ENCODE results near the gene OR1E2.
"Not testable (repeated sequence)": the region's sequence is repeated elsewhere in the genome, so short reads cannot be mapped to it uniquely, and the experiment has no call there.

Gene OR1E2

GRCh38 chr17:3400055-3400454 lies 33.6 kb downstream of the OR1E2 start:
- no peak for TF ChIP-seq CTCF (IDR thresholded peaks at IDR 0.05; ENCODE audit: low read depth, low read length)

DNA sequence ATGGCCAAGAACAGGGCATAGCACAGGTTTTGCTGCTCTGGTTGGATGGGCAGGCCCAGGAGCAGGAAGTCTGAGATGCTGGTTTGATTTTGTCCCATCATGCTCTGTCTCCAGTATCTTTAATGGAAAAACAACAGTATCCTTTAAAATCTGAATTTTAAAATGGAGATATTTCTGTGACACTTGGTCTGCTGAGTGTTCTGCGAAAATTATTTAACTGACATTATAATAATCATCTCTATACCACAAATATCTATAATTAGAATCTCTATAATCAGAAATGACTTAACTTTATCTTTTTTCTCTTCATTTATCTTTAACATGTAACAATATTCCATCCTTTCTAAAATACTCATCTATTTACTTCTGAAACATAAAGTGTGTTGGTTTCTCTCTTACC lies 35.3 kb downstream of the OR1E2 start, which contains the start of gene OR1E1:
Gene OR1E1 (minus strand): TSS at position 101 of the 400 bp plus-strand sequence. CDS start 0 bp downstream, at position 101.
- in situ Hi-C loops (cut with HindIII; ENCODE audit: low sequenced_read_pairs) = no loop called here
- H3K4me3 ChIP-seq (ENCODE audit: low read depth, low read length) = no peak within 1 kb of the TSS
- no peak for TF ChIP-seq CTCF (IDR thresholded peaks at IDR 0.05; ENCODE audit: low read depth, low read length)
- DNase-seq (ENCODE audit: low read depth, low spot score) = no peak

More at GRCh38 chr17:3400055-3400454, 33.6 kb downstream of the OR1E2 start:
- in situ Hi-C loops (cut with HindIII; ENCODE audit: low sequenced_read_pairs) = no loop called here
- no peak for DNase-seq (ENCODE audit: low read depth, low spot score)
- H3K4me3 ChIP-seq (ENCODE audit: low read depth, low read length) = no peak overlapping the region

DNA sequence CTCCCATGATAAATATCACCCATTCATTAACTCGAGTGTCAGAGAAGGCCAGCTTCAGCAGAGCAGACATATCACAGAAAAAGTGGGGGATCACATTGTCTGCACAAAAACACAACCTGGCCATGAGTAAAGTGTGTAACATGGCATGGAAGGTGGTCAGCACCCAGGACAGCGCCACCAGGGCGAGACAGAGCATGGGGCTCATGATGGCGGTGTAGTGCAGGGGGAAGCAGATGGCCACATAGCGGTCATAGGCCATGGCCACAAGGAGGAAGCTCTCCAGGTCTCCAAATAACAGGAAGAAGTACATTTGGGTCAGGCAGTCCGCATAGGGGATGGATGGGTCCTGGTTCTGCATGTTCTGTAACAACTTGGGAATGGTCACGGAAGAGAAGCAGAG lies 35.8 kb downstream of the OR1E2 start:
- H3K4me3 ChIP-seq (ENCODE audit: low read depth, low read length); DNase-seq (ENCODE audit: low read depth, low spot score); in situ Hi-C loops (cut with HindIII; ENCODE audit: low sequenced_read_pairs): not testable (repeated sequence)

DNA sequence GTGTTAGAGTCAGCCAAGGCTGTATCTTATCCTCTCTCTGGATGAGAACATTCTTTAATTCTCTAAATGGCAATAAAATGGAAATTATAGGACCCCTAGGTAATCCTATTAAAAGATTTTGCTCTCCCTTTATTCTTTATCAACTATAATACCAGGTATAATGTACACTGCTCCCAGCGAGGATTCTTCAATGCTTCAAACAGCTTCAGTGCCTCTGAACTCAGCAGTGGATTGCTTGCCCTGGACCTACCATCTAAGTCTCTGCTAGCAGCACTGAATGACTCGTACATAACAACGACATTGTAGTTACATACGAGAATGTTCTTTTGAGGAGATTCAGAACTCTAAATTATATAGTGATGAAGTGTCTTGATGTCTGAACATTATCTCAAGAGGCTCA lies 43.9 kb downstream of the OR1E2 start:
- H3K4me3 ChIP-seq (ENCODE audit: low read depth, low read length) = no peak overlapping the region
- TF ChIP-seq CTCF (IDR thresholded peaks at IDR 0.05; ENCODE audit: low read depth, low read length) = no peak
- in situ Hi-C loops (cut with HindIII; ENCODE audit: low sequenced_read_pairs) = no loop called here
- no peak for DNase-seq (ENCODE audit: low read depth, low spot score)

DNA sequence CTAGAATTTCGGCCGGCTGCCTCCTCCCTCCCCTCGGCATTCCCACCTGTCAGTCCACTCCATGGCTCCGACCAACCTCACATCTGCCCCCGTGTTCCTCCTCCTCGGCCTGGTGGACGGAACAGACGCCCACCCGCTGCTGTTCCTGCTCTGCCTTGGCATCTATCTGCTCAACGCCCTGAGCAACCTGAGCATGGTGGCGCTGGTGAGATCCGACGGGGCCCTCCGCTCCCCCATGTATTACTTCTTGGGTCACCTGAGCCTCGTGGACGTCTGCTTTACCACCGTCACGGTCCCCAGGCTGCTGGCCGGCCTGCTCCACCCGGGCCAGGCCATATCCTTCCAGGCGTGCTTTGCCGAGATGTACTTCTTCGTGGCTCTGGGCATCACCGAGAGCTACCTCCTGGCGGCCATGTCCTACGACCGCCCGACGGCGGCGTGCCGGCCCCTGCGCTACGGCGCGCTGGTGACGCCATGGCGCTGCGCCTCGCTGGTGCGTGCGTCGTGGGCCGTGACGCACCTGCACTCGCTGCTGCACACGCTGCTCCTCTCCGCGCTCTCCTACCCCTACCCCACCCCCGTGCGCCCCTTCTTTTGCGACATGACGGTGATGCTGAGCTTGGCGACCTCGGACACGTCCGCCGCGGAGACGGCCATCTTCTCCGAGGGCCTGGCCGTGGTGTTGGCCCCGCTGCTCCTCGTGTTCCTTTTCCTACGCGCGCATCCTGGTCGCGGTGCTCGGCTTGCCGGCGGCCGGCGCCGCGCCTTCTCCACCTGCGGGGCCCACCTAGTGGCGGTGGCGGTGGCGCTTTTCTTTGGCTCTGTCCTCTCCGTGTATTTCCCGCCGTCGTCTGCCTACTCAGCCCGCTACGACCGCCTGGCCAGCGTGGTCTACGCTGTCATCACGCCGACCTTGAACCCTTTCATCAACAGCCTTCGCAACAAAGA lies 47.5 kb downstream of the OR1E2 start, which contains the start of gene OR3A2:
Gene OR3A2 (minus strand): TSS at position 440 of the 948 bp plus-strand sequence.
- TF ChIP-seq CTCF (IDR thresholded peaks at IDR 0.05; ENCODE audit: low read depth, low read length) = no peak
- DNase-seq (ENCODE audit: low read depth, low spot score) = no peak
- in situ Hi-C loops (cut with HindIII; ENCODE audit: low sequenced_read_pairs) = no loop called here
- H3K4me3 ChIP-seq (ENCODE audit: low read depth, low read length) = no peak within 1 kb of the TSS

Measured in astrocyte of the spinal cord (primary cell).